Effector CD8-positive, alpha-beta T cell (primary cell): Measurements from ENCODE around the gene PKHD1.

Experiments used
- DNase-seq: peaks from one replicate; lab custom pipeline; 2025; lab: John Stamatoyannopoulos, UW

Gene PKHD1

DNA sequence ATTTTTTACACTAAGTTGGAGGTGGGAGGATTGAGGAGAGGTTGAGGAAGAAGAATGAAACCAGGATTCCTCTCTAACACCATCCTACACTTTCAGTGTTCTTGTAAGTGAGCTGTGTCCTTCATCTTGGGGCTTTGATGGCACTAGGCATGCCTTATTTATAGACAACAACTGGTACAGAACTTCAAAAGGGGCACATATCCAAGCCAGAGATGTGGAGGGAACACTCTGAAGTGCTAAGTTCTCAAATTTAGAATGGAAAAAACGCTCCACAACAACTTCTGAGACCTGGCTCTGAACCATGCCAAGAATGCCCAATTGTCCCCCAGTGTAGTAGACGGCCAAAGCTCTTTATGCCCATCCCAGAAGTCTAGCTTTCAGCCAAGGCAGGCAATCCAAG is 16.2 kb upstream of the PKHD1 start:
- no peak for DNase-seq

DNA sequence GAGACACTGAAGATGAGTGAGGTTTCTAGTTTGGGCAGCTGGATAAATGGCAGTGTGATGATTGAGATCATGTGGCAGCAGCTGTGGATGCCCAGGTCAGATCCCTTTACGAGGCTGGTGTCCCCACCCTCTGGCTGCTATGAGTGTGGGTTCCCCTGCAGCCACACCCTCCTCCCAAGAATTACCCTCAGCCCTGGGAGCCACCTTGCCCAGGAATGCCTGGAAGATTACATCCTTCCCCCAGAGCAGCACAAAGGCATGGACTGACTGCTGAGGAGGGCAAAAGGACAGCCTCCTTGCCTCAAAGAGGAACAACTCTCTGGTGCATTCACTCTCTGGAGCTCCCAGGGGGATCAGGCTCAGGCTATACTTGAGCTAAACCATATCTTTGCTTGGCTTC is 15.0 kb upstream of the PKHD1 start:
- DNase-seq: no peak

DNA sequence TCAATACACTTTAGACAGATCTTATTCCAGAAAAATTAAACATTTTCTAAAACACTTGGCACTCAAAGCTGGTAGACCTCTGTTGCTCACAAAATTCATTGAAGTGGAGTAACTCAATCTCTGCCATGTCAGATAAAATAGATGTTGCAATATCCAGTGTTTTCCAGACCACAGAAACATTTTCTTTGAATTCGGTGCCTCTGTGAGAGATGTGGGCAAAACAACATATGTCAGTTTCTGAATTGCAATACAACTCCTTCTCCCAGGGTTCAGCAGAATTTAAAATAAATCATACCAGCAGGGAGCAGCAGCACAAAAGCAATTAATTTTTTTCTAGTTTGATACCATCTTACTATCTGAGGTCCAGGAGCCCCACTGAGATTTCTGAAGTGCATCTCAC is 11.3 kb upstream of the PKHD1 start:
- no peak for DNase-seq

DNA sequence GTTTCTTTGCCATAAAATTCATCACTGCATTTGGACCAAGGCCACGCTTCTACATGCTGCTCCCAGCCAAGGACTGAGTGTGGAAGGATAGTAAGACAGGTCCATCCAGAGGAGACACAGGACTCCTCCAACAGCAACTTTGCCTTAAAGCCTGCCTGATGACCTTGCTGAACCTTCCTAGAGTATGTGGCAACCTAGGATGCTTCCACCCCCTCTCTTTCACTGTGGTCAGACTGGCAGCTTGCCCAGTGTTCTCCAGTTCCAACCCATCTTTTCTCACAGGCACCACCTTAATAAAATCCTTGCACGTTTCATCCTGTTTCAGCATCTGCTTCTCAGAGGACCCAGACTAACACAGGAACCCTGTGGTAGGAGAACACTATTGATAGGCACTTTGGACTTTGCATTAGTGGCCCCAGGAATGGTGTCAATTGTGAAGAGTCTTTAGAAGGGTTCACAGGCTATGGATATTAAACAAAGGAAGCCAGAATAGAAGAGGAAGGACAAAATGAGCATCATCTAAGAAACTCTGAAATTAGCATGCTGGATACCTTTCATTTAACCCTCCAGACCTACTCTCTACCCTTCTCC is 2.4 kb upstream of the PKHD1 start:
- no peak for DNase-seq

DNA sequence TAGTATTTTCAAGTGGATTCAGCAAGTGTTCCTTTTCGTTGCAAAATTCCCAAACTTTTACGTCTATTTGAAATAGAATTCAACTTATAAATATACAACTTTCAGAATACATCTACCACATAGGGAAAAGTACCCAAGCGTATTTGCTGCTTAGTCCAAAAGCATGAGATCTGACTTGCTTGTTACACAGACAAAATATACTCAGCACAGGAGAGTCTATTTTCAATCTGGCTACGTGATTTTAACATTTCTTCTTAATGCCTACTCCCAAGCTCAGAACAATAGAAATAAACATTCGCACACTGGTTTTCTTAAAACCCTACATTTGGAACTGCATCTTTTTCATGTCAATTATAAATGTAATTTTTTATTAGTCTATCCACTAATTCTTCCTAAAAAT is 672 bp downstream of the PKHD1 start:
- DNase-seq: no peak

DNA sequence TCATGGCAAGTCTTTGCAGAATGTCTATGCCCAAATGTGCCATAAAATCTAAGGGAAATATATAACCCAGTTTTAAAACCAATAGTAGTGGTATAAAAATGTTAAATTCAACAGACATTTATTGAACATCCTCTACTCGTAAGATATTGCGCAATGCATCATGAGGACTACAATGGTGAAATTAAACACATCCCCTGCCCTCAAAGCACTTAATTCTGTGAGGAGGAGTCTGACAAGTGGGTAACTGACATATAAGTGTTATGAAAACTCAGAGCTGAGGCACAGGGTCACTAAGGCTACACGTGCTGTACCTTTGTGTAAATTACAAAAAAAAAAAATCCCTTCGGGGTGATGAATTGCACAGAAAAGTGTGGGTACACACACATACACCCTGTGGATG is 6.2 kb downstream of the PKHD1 start:
- no peak for DNase-seq

DNA sequence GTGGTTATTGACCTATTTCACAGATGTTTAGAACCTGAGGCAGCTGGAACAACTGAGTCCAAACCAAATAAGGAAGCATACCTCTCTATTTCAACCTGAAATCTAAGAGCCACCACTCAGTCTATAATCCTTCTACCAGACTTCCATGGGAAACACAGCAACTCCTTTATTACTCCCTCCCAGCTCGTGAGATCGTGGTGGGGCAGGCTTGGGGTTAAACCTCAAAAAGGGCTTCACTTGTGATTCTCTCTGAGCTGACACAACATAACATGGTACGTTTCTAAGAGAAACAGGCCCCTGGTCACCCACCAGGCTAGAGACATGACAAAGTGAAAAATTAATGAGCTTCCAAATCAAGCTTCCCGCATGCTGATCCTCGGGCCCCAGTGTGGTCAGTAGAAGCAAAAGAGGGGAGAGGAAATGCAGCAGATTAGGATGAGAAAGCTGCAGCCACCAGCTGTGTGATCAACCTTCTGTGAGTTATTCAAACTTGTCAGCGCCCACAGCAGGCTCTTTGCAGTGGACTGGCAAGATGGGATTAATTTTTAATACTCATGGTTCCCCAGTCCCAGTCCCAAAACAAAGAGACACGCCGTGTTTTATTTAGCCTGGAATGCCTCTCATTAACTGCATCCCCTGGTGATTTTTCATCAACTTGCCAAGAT is 9.3 kb downstream of the PKHD1 start:
- no peak for DNase-seq

DNA sequence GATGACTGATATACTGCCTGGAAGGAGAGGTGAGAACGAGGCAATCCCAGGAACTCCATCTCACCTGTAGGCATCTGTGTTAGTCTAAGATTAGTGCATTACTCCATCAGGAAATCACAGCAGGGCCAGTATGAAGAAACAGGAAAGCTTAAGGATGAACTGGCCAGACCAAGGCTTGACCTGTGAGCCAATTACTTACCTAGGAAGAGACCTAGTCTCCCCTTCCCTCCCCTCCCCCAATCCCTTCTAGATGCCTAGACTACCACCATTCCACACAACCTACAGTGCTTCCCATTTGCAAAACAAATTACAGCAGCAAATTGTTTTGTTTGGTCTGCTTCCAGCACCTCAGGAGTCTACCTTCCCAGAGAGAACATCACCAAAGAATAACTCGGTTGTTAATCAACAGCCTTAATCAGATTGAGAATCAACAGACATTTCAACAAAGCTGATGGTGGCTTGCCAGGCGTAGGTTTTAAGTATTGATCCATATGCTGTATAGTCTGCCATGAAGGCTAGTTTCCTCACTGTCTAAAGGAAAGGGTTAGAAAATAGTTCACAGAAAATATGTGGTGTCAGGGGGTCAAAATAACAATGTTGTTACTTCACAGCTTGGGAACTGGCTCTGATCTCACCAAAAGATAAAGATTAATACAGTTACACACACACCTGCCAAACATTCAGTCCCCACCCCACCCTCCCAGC is 10.1 kb downstream of the PKHD1 start:
- no peak for DNase-seq

DNA sequence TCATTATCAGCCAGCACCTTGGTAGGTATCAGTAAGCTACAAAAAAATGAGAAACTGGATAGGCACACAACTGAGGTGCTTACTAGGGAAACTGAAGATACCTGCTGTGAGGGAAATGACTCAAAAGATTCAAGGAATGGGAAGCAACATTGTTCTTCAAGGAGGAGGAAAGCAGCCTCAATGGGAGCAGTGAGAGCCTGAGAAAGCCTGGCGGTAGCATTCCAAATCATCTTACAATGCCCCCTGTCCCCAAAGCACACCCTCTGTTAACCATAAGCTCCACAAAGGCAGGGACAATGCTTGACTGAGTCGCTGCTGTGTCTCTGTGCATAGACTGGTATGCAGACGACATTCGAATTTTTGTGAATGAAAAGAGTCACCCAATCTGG is 10.6 kb downstream of the PKHD1 start:
- no peak for DNase-seq

DNA sequence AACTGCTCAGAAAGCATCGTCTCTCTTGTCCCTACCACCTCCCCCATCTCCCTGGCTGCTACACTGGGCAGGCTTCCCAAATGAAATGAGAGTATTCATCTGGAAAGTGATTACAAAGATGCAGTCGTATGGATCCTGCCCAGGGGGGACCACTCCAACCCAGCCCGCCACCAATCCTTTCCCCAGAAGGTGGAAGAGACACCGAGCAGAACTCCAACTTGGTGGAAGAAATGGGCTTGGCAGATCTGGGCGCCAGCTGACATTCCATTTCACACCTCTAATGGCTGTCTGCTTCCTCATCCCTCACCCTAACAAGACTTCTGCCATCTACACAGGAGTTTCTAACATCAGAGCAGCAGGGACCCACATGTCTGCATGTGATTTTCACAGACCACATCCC is 12.7 kb downstream of the PKHD1 start:
- no peak for DNase-seq

DNA sequence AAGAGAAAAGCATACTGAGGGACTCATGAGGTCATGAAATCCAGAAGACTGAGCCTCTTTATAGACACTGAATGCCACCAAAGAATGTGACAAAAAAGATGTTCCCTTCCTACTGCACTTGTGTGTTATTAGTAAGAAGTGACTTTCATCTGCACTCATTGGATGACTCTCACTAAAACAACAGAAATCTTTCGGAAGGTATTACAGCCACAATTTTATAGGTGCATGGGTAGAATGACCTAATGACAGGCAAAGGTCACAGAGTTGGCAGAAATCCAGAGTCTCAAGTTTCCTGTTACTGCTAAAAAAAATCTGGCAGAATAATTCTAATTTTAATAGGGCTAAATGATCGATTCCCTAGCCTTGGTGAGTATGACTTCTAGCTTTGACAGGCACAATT is 13.3 kb downstream of the PKHD1 start:
- no peak for DNase-seq

DNA sequence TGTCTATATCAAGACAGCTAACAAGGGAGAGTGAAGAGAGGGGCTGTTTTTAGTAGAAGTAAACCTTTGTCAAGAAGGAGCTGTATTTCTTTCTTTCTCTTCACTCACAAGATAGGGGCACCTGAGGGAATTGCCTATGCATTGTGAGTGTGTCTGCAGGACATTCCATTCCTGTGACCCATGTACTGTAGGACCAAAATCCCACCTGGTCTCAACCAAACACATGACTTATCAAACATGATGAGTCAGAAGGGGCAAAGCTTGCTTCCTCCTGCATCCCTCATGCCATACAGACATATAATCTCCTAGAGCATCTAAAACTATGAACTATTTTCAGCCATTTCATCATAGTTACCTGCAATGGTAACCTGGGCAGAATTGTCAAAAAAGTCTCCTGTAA is 21.8 kb downstream of the PKHD1 start:
- DNase-seq: no peak

DNA sequence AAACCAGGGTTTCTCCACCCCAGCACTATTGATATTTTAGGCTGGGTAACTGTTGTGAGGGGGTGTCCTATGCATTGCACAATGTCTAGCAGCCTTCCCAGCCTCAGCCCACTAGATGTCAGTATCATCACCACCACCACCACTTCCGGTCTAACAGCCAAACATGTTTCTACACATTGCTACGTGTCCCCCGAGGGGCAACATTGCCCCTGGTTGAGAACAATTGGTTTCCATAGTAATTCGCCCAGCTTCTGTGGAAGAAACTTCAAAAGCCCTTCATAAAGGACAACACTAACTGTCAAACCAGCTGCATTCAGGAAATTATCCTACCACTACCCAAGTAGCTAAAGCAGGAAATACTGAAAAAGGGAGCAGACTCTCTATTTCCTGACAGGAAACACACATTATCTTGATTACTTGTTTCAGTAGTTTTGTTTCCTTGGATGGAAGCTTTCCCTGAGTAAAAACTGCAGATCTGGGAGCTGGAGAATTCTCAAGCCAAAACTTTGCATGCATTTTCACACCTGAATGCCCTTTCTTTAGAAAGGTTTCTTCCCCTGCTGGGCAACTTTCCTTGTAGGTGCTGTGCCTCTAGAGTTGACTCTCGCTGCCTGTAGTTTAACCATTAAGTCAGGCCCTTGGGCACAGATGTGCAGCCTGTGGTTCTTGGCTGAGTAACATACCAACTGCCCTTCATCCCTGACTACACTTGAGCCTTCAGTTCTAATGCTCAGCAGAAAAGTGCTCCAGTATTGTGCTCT is 23.6 kb downstream of the PKHD1 start:
- peak; percentile 6 for DNase-seq

DNA sequence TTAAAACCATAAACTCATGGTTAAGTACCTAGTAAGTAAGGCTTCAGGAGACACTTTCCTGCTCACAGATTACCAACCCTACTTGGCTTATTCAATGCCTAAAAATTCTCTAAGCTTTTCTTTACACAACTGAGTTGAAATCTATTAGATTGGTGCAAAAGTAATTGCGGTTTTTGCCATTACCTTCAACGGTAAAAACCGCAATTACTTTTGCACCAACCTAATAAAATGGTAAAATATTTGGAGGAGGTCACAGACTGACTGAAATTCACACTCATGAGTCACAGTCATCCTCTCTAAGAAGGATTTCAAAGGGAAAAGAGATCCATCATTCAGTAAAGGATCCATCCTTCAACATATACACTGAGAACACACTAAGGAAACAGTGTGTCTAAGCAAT is 25.9 kb downstream of the PKHD1 start:
- no peak for DNase-seq

DNA sequence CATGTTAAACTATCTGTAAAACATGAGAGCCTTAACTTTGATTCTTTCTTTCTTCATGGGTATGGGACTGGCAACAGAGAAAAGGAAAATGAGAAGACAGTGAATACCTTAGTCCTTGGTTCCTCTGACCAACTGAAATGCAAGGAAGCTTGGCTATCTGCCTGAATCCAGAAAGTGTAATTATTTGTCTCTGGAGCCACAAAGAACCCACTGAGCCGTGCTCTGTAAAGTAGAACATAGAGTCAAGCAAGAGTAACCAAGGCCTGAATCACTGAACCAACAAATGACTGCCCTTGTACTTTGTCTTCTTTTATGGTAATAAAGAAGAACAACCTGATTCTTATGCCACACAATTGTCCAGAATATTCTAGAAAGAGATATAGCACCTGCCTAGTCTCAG is 27.6 kb downstream of the PKHD1 start:
- no peak for DNase-seq

DNA sequence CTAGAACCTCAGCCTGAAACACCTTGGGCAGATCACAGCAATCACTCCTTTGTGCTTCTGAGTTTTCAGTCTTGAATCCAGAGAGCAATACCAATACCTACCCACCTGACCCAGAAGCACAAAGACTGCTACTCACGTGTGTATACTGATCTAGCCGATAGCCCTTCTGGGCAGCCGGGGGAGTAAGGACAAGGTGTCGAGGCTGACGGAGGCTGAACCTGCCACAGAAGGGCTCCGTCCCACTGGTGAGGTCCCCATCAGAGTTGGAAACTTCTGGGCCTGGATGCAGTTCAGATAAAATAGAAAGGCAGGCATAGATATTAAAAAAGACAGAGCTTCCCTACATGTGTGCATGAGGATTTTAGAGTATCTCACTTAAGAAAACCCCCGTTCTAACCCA is 32.0 kb downstream of the PKHD1 start:
- no peak for DNase-seq

DNA sequence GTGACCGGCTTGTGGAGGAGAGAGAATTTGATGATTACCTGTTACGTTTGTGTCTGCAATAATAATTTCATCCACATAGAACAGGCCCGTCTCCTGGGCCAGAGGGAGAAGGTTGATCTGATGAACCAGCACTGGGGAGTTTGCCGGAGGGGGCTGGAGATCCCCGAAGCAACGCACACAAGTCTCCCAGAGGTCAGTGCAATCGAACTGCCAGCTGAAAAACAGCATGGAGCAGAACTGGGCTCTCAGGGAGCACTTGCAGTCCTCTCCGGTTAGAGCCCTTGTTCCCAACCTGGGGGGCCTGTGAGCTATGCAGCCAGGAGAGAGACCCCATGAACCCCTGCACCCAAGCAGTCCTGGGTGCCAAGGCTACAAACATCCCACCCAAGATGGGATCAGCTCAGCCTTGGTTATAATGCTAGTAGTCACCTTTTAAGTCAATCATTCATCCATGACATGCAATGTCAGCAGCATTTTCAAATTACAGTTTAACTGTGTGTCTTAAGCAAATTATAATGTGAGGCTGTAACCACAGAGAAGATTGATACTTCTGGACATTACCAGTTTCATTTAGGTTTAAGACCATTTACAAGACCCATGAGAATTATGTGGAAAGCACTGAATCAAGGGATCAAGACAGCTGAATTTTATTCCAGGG is 34.2 kb downstream of the PKHD1 start:
- no peak for DNase-seq

DNA sequence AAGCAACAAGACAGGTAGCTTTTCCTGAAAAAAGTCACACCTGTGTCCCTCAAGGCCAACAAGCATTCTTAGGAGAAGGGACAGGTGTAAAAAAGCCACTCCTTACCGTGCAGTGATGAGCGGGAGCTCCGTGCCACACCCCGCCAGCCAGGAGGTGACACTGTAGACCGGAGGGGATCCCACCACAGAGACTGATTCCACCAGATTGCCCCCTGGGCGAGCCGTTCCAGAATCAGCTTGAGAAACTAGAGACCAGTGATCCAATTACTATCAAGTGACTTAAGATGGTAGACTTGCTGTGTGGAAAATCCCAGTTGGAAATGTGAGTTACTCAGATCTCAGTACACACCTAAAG is 37.4 kb downstream of the PKHD1 start:
- no peak for DNase-seq

DNA sequence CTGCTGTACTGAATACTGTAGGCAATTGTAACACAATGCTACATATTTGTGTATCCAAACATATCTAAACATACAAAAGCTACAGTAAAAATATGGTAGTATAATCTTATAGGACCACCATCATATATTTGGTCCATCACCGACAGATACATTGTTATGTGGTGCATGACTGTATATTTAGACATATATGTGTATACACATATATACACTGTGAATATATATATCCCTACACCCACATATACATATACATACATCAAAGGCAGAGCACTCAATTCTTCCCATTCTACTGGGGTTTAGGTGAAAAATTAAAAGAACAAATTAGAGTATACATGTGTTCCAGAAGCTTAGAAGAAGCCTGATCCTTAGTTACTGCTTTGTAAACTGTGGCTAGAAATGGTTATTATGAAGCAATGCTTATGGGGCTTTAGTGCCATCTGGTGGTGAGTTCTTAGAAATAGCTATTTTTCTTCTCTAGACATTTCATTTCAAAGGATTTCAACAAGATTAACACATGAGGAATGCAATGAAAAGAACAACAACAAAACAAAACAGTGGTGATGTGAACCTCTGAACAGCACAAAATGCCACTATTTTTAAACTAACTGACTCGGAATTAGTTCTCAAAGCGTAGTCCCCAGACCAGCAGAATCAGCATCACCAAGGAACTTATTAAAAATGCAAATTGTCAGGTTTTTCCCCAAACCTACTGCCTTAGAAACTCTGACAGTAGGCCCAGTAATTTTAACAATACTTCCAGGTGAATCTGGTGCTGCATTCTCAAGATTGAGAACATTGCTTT is 38.0 kb downstream of the PKHD1 start:
- no peak for DNase-seq

DNA sequence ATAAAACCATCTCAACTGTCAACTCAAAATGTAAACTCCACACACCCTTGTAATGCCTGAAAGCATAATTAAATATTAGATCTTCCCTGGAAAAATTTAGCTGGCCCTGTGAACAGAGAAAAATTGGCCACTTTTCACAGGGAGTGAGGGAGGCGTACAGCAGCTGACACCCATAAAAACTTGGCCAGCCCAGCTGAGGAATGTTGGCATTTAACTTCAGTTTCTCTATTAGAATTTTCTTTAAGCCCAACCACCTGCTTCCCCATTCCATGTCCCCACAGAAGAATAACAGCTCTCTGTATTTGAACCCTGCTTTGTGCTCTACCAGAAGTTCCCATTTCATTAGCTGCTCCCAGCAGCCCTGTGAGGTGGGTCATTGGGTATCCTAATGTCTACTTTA is 41.0 kb downstream of the PKHD1 start:
- no peak for DNase-seq

DNA sequence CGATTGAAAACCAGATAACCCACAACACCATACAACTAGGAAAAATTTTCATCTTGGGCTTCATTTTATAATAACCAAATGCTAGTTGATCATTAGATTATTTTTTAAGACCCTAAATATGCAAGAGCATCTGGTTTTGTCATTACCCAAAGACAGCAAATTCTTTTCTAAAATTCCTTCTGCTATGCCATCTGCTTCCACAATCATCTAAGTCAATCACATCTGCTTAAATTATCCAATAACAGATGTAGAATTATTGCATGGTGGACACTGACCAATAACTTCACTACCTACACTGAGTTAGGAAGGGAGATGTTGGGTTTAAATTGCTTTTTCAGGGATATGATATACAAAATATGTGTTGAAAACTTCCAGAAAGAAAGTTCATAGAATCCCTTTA is 41.9 kb downstream of the PKHD1 start:
- no peak for DNase-seq

DNA sequence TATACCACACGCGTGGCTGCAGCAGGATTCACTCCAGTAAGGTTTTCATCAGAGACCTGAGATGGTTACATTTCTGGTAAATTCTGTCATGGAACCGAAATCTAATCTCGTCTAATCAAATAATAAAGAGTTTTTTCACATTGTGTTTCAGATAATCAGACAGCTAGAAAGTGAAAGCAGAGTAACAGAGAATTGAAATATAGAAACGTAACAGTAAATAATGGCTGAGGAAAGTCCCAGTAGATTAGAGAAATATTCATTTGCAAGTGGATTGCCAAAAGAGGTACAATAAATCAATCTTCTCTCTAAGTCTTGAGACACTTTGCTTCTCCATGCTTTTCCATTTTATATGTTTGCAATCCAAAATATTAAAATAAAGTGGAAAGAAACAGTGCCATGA is 42.4 kb downstream of the PKHD1 start:
- DNase-seq: no peak
